K562 (cell line): ENCODE results near the gene TRIOBP. TPM values are rescaled to one million over a fixed set of nuclear protein-coding genes. Genes with fewer than 3 reads are reported as not detected.

Source experiments
- ATF7 ChIP-seq: fragments of 450-650 bp; IDR thresholded peaks from 2 replicates; pipeline ENCODE4 v1.7.1; 2014; ENCODE audit warnings: mild to moderate bottlenecking, moderate library complexity
- CHD2 ChIP-seq: IDR thresholded peaks from 2 replicates; pipeline ENCODE4 v1.6.1; 2011; ENCODE audit warnings: low read depth, low read length
- CUX1 ChIP-seq: fragments of 200-800 bp; sonication (Bioruptor generic); IDR thresholded peaks from 2 replicates; pipeline ENCODE4 v1.6.1; 2016; ENCODE audit warnings: missing genetic modification characterization, missing compliant biosample characterization
- ETS1 ChIP-seq: conservative IDR thresholded peaks from 2 replicates; pipeline ENCODE4 v1.6.1; 2011; ENCODE audit warnings: low read depth, mild to moderate bottlenecking, low read length; ENCODE audit not compliant: control insufficient read depth
- GABPA ChIP-seq: fragments of 200-800 bp; sonication (Bioruptor generic); conservative IDR thresholded peaks from 2 replicates; pipeline ENCODE4 v1.6.1; 2016; ENCODE audit warnings: low read depth, missing genetic modification characterization, missing compliant biosample characterization
- KLF13 ChIP-seq: fragments of 450-650 bp; IDR thresholded peaks from 2 replicates; pipeline ENCODE4 v1.6.1; 2016; ENCODE audit warnings: missing genetic modification characterization, low read depth, mild to moderate bottlenecking, missing compliant biosample characterization, moderate library complexity, borderline replicate concordance
- NFRKB ChIP-seq: fragments of 450-650 bp; IDR thresholded peaks from 2 replicates; pipeline ENCODE4 v1.6.1; 2016; ENCODE audit warnings: low read depth
- SIX5 ChIP-seq, 2 experiments: IDR thresholded peaks; 2 replicates each; pipeline ENCODE4 v1.6.1; 2011; ENCODE audit warnings: low read length in 2 of 2, borderline replicate concordance in 1 of 2, low read depth in 1 of 2, mild to moderate bottlenecking in 1 of 2, moderate library complexity in 1 of 2; ENCODE audit not compliant: insufficient read depth in 1 of 2
- SMC3 ChIP-seq: conservative IDR thresholded peaks from 2 replicates; pipeline ENCODE4 v1.6.1; 2011; ENCODE audit warnings: low read depth, low read length, improper control_type of control experiment; ENCODE audit not compliant: insufficient read depth
- SP1 ChIP-seq: sonication (generic); formaldehyde crosslinking; IDR thresholded peaks from 2 replicates; pipeline ENCODE4 v1.8.1; 2022; ENCODE audit warnings: mild to moderate bottlenecking, missing genetic modification reagents
- TEAD2 ChIP-seq: fragments of 450-650 bp; IDR thresholded peaks from 2 replicates; pipeline ENCODE4 v1.6.1; 2016; ENCODE audit warnings: missing genetic modification characterization, control low read depth, missing compliant biosample characterization
- ZNF274 ChIP-seq: IDR thresholded peaks from 2 replicates; pipeline ENCODE4 v1.6.1; 2011; ENCODE audit warnings: low read depth, mild to moderate bottlenecking, low read length, moderate library complexity, borderline replicate concordance
- ZNF707 ChIP-seq: fragments of 250-450 bp; sonication (Bioruptor Pico); conservative IDR thresholded peaks from 2 replicates; pipeline ENCODE4 v1.8.0; 2022; ENCODE audit warnings: inconsistent platforms, mild to moderate bottlenecking, moderate library complexity
- polyA plus RNA-seq, 8 experiments: library from polyadenylated mRNA; depleted of rRNA in 4 of 8; stranded (reverse) in 5 of 8; unstranded in 3 of 8; fragments of >200 nt; fragmentation: Nextera tagmentation in 2 of 8; fragmentation: Illumina TruSeq in 1 of 8; extraction: Ambion mirVana in 2 of 8; extraction: Trizol in 1 of 8; gene quantifications; 2 replicates each; pipeline versions ENCODE4 v1.2.1 to v1.2.3, GENCODE V29; 2011 to 2014; ENCODE audit warnings: inconsistent platforms in 1 of 8, missing spikeins in 1 of 8
- total RNA-seq, 7 experiments: library from RNA; depleted of rRNA in 6 of 7; stranded (reverse); fragments of >200 nt in 6 of 7; fragmentation: Illumina TruSeq in 2 of 7; extraction: Trizol in 2 of 7; gene quantifications; 2 replicates each; pipeline versions ENCODE4 v1.2.1 to v1.2.3, GENCODE V29; 2011 to 2021; ENCODE audit warnings: low replicate concordance in 1 of 7
- TF ChIP-seq, protein P1 (sequence below), 2 experiments: IDR thresholded peaks; 2 replicates each; pipeline ENCODE4 v1.6.1; 2011; ENCODE audit warnings: borderline replicate concordance in 1 of 2, control low read depth in 1 of 2, low read depth in 1 of 2, low read length in 1 of 2, mild to moderate bottlenecking in 1 of 2, mixed read lengths in 1 of 2, moderate library complexity in 1 of 2; ENCODE audit not compliant: insufficient read depth in 1 of 2, insufficient read length in 1 of 2, poor library complexity in 1 of 2, severe bottlenecking in 1 of 2; ENCODE audit errors: extremely low read depth in 1 of 2
- TF ChIP-seq, protein P2 (sequence below): fragments of 450-650 bp; IDR thresholded peaks from 2 replicates; pipeline ENCODE4 v1.6.1; 2014; ENCODE audit warnings: low read depth, mild to moderate bottlenecking, moderate library complexity, borderline replicate concordance

Gene TRIOBP
- total and polyA plus RNA-seq, 9 of the 15 experiments (the other 6 are each of a cell fraction or from before 2014, with no cell fraction given), result 0.24 to 13.8 (median 5.5) TPM

DNA sequence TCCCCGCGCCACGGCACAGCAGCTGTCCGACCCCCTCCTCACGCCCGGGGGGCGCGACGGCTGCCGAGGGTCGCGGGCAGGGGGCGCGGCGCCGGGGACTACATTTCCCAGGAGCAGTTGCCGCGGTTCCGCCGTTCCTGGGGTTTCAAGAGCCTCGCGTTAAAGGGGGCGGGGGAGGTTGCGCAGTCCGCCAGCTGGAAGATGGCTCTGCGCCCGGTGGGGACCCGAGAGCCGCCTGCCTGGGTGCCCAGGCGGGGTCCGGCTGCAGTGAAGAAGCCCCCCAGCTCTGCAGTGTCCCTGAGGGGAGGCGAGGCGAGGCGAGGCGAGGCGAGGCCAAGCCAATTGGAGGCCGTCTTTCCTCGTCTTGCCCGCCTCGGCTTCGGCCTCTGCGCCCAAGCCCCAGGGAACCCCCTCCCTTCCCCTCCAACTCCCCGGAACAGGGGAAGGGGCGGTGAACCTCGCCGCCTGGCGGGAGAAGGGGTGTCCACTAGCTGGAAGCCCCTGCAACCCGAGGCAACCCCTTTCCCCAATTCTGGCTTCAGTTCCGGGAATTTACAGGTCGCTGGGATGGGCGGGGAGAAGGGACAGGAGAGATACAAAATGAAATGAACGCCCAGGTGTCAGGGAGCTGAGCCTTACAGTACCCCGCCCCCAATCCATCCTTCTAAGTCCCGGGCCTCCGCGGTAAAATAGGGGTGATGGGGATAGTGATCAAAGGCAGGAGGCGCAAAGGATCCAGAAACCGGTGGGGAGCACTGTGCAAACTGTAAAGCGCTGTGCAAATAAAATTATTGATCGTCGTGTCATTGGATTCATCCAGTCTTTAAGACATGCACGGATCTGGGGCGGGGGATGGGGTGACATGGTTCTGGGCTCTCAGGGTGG lies 105.7 kb downstream of the TRIOBP start (continued):
- TF ChIP-seq CUX1 (CRISPR knock-in tag) (peak; percentile 80; the same call in 1 of the 2 replicates), SIX5 (IDR thresholded peaks at IDR 0.05; ENCODE audit: borderline replicate concordance in 1 of 2, insufficient read depth in 1 of 2, low read depth in 1 of 2, low read length in 2 of 2) (0 out of 4 replicates have a peak, but pooled peaks have one; percentile 36), ZNF274 (no peak), ATF7 (0 out of 2 replicates have a peak, but pooled peaks have one; percentile 12), SP1 (CRISPR knock-in tag) (0 out of 2 replicates have a peak, but pooled peaks have one; percentile 13), KLF13 (tag) (0 out of 2 replicates have a peak, but pooled peaks have one; percentile 41), TEAD2 (tag) (0 out of 2 replicates have a peak, but pooled peaks have one; percentile 23), NFRKB (peak; percentile 96; the same call in 1 of the 2 replicates), SMC3 (no peak), CHD2 (peak; percentile 85), ETS1 (peak; percentile 48; the same call in 1 of the 2 replicates), GABPA (tag) (peak; percentile 50), ZNF707 (CRISPR knock-in tag) (no peak)
- TF ChIP-seq, protein P1, sequence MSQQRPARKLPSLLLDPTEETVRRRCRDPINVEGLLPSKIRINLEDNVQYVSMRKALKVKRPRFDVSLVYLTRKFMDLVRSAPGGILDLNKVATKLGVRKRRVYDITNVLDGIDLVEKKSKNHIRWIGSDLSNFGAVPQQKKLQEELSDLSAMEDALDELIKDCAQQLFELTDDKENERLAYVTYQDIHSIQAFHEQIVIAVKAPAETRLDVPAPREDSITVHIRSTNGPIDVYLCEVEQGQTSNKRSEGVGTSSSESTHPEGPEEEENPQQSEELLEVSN (IDR thresholded peaks at IDR 0.05; ENCODE audit: borderline replicate concordance in 1 of 2, extremely low read depth in 1 of 2, insufficient read depth in 1 of 2, insufficient read length in 1 of 2, low read depth in 1 of 2, low read length in 1 of 2, poor library complexity in 1 of 2, severe bottlenecking in 1 of 2), result peak in 1 of 2 experiments; percentile 12
- TF ChIP-seq, protein P2, sequence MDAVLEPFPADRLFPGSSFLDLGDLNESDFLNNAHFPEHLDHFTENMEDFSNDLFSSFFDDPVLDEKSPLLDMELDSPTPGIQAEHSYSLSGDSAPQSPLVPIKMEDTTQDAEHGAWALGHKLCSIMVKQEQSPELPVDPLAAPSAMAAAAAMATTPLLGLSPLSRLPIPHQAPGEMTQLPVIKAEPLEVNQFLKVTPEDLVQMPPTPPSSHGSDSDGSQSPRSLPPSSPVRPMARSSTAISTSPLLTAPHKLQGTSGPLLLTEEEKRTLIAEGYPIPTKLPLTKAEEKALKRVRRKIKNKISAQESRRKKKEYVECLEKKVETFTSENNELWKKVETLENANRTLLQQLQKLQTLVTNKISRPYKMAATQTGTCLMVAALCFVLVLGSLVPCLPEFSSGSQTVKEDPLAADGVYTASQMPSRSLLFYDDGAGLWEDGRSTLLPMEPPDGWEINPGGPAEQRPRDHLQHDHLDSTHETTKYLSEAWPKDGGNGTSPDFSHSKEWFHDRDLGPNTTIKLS, result peak; percentile 61; the same call in 1 of the 2 replicates
